CD14-positive monocyte (primary cell): Measurements from ENCODE around the gene FAM151B. TPM values are rescaled to one million over a fixed set of nuclear protein-coding genes. Genes with fewer than 3 reads are reported as not detected.
"Not testable (repeated sequence)": the region's sequence is repeated elsewhere in the genome, so short reads cannot be mapped to it uniquely, and the experiment has no call there.

ENCODE experiments used
- DNase-seq, 3 donors: peaks; one replicate each; pipeline ENCODE4 v3.0.0-alpha.2; 2011 to 2022
- H2AFZ ChIP-seq: 2 replicates; pipeline ENCODE4 v1.6.0; 2012; ENCODE audit warnings: mild to moderate bottlenecking, low read depth, low read length, inconsistent platforms; ENCODE audit not compliant: insufficient read depth, poor library complexity, severe bottlenecking
- H3K27ac ChIP-seq, 2 donors: 1 replicate in 1 of 2; 2 replicates in 1 of 2; pipeline ENCODE4 v1.5.1; 2012 to 2013; ENCODE audit warnings: low read length in 2 of 2, control low read depth in 1 of 2, inconsistent platforms in 1 of 2, low read depth in 1 of 2, mild to moderate bottlenecking in 1 of 2
- H3K27me3 ChIP-seq, 2 donors: one replicate each; pipeline versions ENCODE4 v1.6.0 to v1.6.1; 2011 to 2013; ENCODE audit warnings: low read length in 2 of 2; ENCODE audit not compliant: control insufficient read depth in 2 of 2, insufficient read depth in 2 of 2
- H3K36me3 ChIP-seq, 2 donors: replicated peaks in 1 of 2; 1 replicate in 1 of 2; 2 replicates in 1 of 2; pipeline versions ENCODE4 v1.5.1 to v1.6.1; 2012 to 2013; ENCODE audit warnings: low read length in 2 of 2, control low read depth in 1 of 2, inconsistent platforms in 1 of 2, mild to moderate bottlenecking in 1 of 2; ENCODE audit not compliant: insufficient read depth in 2 of 2, control insufficient read depth in 1 of 2
- H3K4me1 ChIP-seq, 2 donors: 1 replicate in 1 of 2; 2 replicates in 1 of 2; pipeline versions ENCODE4 v1.5.1 to v1.6.1; 2012 to 2013; ENCODE audit warnings: low read length in 2 of 2, control low read depth in 1 of 2, inconsistent platforms in 1 of 2, mild to moderate bottlenecking in 1 of 2, moderate library complexity in 1 of 2; ENCODE audit not compliant: insufficient read depth in 2 of 2, control insufficient read depth in 1 of 2
- H3K4me2 ChIP-seq: replicated peaks from 2 replicates; pipeline ENCODE3; 2012; ENCODE audit warnings: low read length, moderate library complexity, mild to moderate bottlenecking; ENCODE audit not compliant: poor library complexity, severe bottlenecking; ENCODE audit errors: extremely low read depth
- H3K4me3 ChIP-seq, 3 experiments: fragments of 200-600 bp in 1 of 3; sonication (generic) in 1 of 3; replicated peaks in 1 of 3; 1 replicate in 2 of 3; 2 replicates in 1 of 3; pipeline ENCODE4 v1.5.1; 2011 to 2013; ENCODE audit warnings: low read length in 3 of 3, mild to moderate bottlenecking in 3 of 3, control low read depth in 2 of 3, low read depth in 2 of 3, inconsistent platforms in 1 of 3, moderate library complexity in 1 of 3
- H3K79me2 ChIP-seq: 2 replicates; pipeline ENCODE4 v1.6.0; 2012; ENCODE audit warnings: mild to moderate bottlenecking, control low read depth, inconsistent platforms, low read length, moderate library complexity; ENCODE audit not compliant: insufficient read depth
- H3K9ac ChIP-seq: 2 replicates; pipeline ENCODE4 v1.6.0; 2017; ENCODE audit warnings: low read length, mild to moderate bottlenecking; ENCODE audit not compliant: insufficient read depth, poor library complexity, severe bottlenecking
- H3K9me3 ChIP-seq, 2 donors: replicated peaks in 1 of 2; 1 replicate in 1 of 2; 2 replicates in 1 of 2; pipeline versions ENCODE4 v1.5.1 to v1.6.1; 2012 to 2013; ENCODE audit warnings: low read length in 2 of 2, control low read depth in 1 of 2; ENCODE audit not compliant: control insufficient read depth in 1 of 2, insufficient read depth in 1 of 2
- H4K20me1 ChIP-seq: 2 replicates; pipeline ENCODE4 v1.6.0; 2012; ENCODE audit warnings: mild to moderate bottlenecking, low read length, control low read depth, moderate library complexity; ENCODE audit not compliant: insufficient read depth
- H3K27ac Mint-ChIP-seq, 7 donors: one replicate each; pipeline ENCODE4 v1.8.0; 2020; ENCODE audit warnings: mild to moderate bottlenecking in 7 of 7, mixed read lengths in 7 of 7, moderate library complexity in 6 of 7, inconsistent platforms in 2 of 7
- H3K27me3 Mint-ChIP-seq, 3 donors: one replicate each; pipeline ENCODE4 v1.8.0; 2021 to 2022; ENCODE audit warnings: low read depth in 3 of 3, mild to moderate bottlenecking in 3 of 3, mixed read lengths in 3 of 3, moderate library complexity in 3 of 3, inconsistent platforms in 1 of 3
- H3K36me3 Mint-ChIP-seq, 2 donors: one replicate each; pipeline ENCODE4 v1.8.0; 2020; ENCODE audit warnings: mixed read lengths in 2 of 2, inconsistent platforms in 1 of 2, mild to moderate bottlenecking in 1 of 2
- H3K4me1 Mint-ChIP-seq: one replicate; pipeline ENCODE4 v1.8.0; 2020; ENCODE audit warnings: mild to moderate bottlenecking, mixed read lengths
- H3K4me3 Mint-ChIP-seq, 2 donors: one replicate each; pipeline ENCODE4 v1.8.0; 2020; ENCODE audit warnings: mild to moderate bottlenecking in 2 of 2, mixed read lengths in 2 of 2, moderate library complexity in 1 of 2
- H3K9me3 Mint-ChIP-seq, 7 donors: one replicate each; pipeline ENCODE4 v1.8.0; 2020 to 2022; ENCODE audit warnings: mixed read lengths in 7 of 7, mild to moderate bottlenecking in 6 of 7, moderate library complexity in 6 of 7, inconsistent platforms in 2 of 7
- WGBS: methylation state at CpG from one replicate; pipeline ENCODE4 v1.1.5; 2013; ENCODE audit warnings: missing lambda C conversion rate; ENCODE audit not compliant: insufficient coverage; 5-methylcytosine and 5-hydroxymethylcytosine counted together
- intact Hi-C, 2 donors: fragments of 100-400 bp; cut with micrococcal nuclease; formaldehyde crosslinking; loops; one replicate each; pipeline versions ENCODE4 v1.15.0 to v1.15.1; 2023
- polyA plus RNA-seq, 3 donors: library from polyadenylated mRNA; depleted of rRNA in 1 of 3; unstranded in 2 of 3; stranded (reverse) in 1 of 3; fragments of 300-500 nt in 2 of 3; fragments of >200 nt in 1 of 3; fragmentation: Illumina TruSeq in 2 of 3; gene quantifications; 1 replicate in 2 of 3; 2 replicates in 1 of 3; pipeline ENCODE4 v1.2.3, GENCODE V29; 2012 to 2021
- TF ChIP-seq, protein P1 (sequence below): fragments of 200-600 bp; IDR thresholded peaks from one replicate; pipeline ENCODE4 v1.8.0; 2022; ENCODE audit warnings: antibody characterized with exemption, mild to moderate bottlenecking

FAM151B gene
- polyA plus RNA-seq, 3 donors = 3.2 to 10.2 (median 4.5) TPM

DNA sequence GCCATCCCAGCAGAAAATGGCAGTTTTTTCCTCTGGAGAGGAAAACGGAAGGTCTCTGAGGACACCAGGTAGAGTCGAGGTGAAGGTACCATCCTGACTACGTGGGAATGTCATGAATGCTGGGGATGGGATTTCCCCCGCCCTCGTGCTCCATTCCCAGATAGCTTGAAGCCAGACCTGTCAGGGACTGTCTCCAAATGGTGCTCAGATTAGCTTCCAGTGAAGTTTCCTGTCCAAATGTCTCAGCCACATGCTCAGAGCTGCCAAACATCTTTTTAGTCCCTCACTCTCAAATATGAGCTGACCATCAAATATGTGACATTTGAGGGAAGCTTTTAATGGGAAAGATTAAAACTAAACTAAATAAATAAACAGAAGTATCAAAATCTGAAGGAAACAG is 89.8 kb downstream of the FAM151B start:
- 64% methylated on average over 4 of the region's 5 CpGs for WGBS
- H3K79me2 ChIP-seq = no peaks in the 10 kb centered on the region
- no peaks in the 10 kb centered on the region for H4K20me1 ChIP-seq
- H3K27me3 ChIP-seq = peaks cover 11 to 19% of the 10 kb centered on the region in 2 donors
- no peak for DNase-seq
- no peaks in the 10 kb centered on the region for H3K4me1 Mint-ChIP-seq
- no peak overlapping the region for H3K4me2 ChIP-seq
- no peaks in the 10 kb centered on the region for H3K9me3 ChIP-seq
- H2AFZ ChIP-seq = no peak overlapping the region
- peaks cover 0 to 8% (median 4%) of the 10 kb centered on the region in 7 donors for H3K9me3 Mint-ChIP-seq
- H3K27ac Mint-ChIP-seq = no peak overlapping the region
- H3K36me3 Mint-ChIP-seq = no peaks in the 10 kb centered on the region
- no peak overlapping the region for H3K4me3 ChIP-seq
- no peak overlapping the region for H3K27ac ChIP-seq
- H3K4me3 Mint-ChIP-seq = no peak overlapping the region
- intact Hi-C loops = no loop called here
- H3K4me1 ChIP-seq = no peaks in the 10 kb centered on the region
- H3K27me3 Mint-ChIP-seq = peaks cover 22 to 36% (median 33%) of the 10 kb centered on the region in 3 donors
- no peaks in the 10 kb centered on the region for H3K36me3 ChIP-seq
- TF ChIP-seq, protein P1, sequence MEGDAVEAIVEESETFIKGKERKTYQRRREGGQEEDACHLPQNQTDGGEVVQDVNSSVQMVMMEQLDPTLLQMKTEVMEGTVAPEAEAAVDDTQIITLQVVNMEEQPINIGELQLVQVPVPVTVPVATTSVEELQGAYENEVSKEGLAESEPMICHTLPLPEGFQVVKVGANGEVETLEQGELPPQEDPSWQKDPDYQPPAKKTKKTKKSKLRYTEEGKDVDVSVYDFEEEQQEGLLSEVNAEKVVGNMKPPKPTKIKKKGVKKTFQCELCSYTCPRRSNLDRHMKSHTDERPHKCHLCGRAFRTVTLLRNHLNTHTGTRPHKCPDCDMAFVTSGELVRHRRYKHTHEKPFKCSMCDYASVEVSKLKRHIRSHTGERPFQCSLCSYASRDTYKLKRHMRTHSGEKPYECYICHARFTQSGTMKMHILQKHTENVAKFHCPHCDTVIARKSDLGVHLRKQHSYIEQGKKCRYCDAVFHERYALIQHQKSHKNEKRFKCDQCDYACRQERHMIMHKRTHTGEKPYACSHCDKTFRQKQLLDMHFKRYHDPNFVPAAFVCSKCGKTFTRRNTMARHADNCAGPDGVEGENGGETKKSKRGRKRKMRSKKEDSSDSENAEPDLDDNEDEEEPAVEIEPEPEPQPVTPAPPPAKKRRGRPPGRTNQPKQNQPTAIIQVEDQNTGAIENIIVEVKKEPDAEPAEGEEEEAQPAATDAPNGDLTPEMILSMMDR = no peak
- no peak overlapping the region for H3K9ac ChIP-seq

DNA sequence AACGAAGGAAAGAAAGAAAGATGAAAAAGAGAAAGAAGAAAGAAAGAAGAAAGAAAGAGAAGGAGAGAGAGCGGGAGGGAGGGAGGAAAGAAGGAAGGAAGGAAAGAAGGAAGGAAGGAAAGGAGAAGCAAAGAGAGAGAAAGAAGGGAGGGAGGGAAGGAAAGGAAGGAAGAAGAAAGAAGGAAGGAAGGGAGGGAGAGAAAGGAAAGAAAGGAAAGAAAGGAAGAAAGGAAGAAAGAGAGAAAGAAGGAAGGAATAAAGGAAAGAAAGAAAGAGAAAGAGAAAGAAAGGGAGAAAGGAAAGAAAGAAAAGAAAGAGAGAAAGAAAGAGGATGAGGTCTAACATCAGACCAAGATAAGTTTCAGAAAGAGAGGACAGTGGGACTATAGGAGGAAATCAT is 91.2 kb downstream of the FAM151B start:
- Mint-ChIP-seq H3K27me3 (peaks cover 13 to 26% (median 21%) of the 10 kb centered on the region in 3 donors), H3K4me3 (peak overlapping the region in 1 of 2 donors; percentile 1), H3K9me3 (peaks cover 0 to 11% (median 2%) of the 10 kb centered on the region in 7 donors), H3K4me1 (no peaks in the 10 kb centered on the region), H3K27ac (no peak overlapping the region), H3K36me3 (no peaks in the 10 kb centered on the region)
- no peak for DNase-seq
- TF ChIP-seq, protein P1 = no peak
- no peak overlapping the region for H3K4me3 ChIP-seq
- no peak overlapping the region for H3K4me2 ChIP-seq
- WGBS = 95% methylated on average over 2 of the region's 2 CpGs
- no peaks in the 10 kb centered on the region for H3K79me2 ChIP-seq
- no peaks in the 10 kb centered on the region for H4K20me1 ChIP-seq
- H3K27me3 ChIP-seq = peaks cover 5 to 8% of the 10 kb centered on the region in 2 donors
- H3K36me3 ChIP-seq = no peaks in the 10 kb centered on the region
- H3K9ac ChIP-seq = no peak overlapping the region
- H3K4me1 ChIP-seq = no peaks in the 10 kb centered on the region
- no peak overlapping the region for H2AFZ ChIP-seq
- no peaks in the 10 kb centered on the region for H3K9me3 ChIP-seq
- intact Hi-C loops = no loop called here
- no peak overlapping the region for H3K27ac ChIP-seq

DNA sequence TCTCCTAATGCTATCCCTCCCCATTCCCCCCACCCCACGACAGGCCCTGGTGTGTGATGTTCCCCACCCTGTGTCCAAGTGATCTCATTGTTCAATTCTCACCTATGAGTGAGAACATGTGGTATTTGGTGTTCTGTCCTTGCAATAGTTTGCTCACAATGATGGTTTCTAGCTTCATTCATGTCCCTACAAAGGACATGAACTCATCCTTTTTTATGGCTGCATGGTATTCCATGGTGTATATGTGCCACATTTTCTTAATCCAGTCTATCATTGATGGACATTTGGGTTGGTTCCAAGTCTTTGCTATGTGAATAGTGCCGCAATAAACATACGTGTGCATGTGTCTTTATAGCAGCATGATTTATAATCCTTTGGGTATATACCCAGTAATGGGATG is 92.4 kb downstream of the FAM151B start:
- H3K4me1 Mint-ChIP-seq, DNase-seq, H3K9me3 ChIP-seq, H3K4me3 Mint-ChIP-seq, H3K36me3 Mint-ChIP-seq, H3K27me3 ChIP-seq, H3K27ac ChIP-seq, H3K27ac Mint-ChIP-seq, H3K4me1 ChIP-seq, H3K9ac ChIP-seq, H3K4me3 ChIP-seq, H3K4me2 ChIP-seq, H2AFZ ChIP-seq, H3K79me2 ChIP-seq, intact Hi-C loops, H3K36me3 ChIP-seq, H4K20me1 ChIP-seq: not testable (repeated sequence)
- H3K9me3 Mint-ChIP-seq = peaks cover 0 to 16% (median 2%) of the 10 kb centered on the region in 7 donors
- no CpG with 5 or more reads among the region's 3 CpGs for whole genome bisulfite sequencing
- H3K27me3 Mint-ChIP-seq = peaks cover 10 to 18% (median 10%) of the 10 kb centered on the region in 3 donors
